Muscle layer of colon (tissue), 2 donors: ENCODE measurements around the gene NEURL4.

Experiments used
- H3K27ac ChIP-seq: one replicate; pipeline ENCODE4 v1.7.0; 2013; ENCODE audit warnings: low read depth, mild to moderate bottlenecking, low read length, moderate library complexity
- H3K27me3 ChIP-seq, 2 donors: one replicate each; pipeline ENCODE4 v1.7.0; 2013; ENCODE audit warnings: low read length in 2 of 2, mild to moderate bottlenecking in 2 of 2; ENCODE audit not compliant: insufficient read depth in 2 of 2, control insufficient read depth in 1 of 2
- H3K36me3 ChIP-seq: one replicate; pipeline ENCODE4 v1.7.0; 2013; ENCODE audit warnings: mild to moderate bottlenecking, low read length; ENCODE audit not compliant: insufficient read depth
- H3K4me1 ChIP-seq: one replicate; pipeline ENCODE4 v1.7.0; 2013; ENCODE audit warnings: mild to moderate bottlenecking, low read length; ENCODE audit not compliant: insufficient read depth
- H3K4me3 ChIP-seq, 2 donors: one replicate each; pipeline ENCODE4 v1.7.0; 2013; ENCODE audit warnings: low read length in 2 of 2, low read depth in 1 of 2, mild to moderate bottlenecking in 1 of 2, moderate library complexity in 1 of 2
- H3K9ac ChIP-seq: one replicate; pipeline ENCODE4 v1.7.0; 2013; ENCODE audit warnings: low read length
- H3K9me3 ChIP-seq: one replicate; pipeline ENCODE4 v1.7.0; 2013; ENCODE audit warnings: mild to moderate bottlenecking, low read length
- donor health status: abdominal sarcoma.
- donor health status: Adenocarcinoma of cecum.

Gene NEURL4

DNA sequence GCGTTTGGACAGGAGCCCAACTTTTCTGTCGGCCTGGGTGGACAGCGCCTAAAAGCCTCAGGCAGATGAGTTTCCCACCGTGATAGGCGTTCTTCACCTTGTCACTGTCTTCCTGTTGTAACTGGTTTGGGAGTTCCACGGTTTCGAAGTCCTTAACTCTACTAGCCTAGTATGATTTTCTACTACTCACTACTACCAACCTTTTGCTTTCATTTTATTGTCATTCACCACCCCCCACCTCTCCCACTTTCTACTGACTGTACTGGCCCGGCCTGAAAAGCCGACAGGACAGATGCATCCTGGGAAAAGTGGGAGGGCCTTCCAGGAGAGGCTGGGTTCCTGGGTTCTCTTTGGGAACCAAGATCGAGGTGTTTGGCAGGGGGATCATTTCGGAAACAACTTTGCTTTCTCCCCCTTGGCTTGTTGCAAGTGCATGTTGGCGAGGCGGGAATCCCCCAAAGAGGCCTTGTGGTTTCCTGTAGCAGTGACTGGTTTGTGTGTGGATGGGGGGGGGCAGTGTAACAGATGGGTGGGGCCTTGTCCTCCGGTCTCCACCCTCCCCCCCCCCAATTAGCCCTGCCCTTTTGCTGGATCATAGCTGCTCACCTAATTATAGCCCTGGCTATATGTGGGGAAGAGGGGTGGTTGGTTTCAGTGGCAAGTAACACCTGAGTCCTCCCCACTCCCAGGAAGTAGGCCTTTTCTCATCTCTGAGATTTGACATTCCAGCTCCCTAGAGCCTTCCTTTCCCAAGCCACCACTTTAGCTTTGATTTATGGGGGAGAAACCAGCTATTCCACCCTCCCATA lies 20.3 kb downstream of the NEURL4 start:
- H3K27ac ChIP-seq: peak overlapping the region; percentile 96
- H3K9ac ChIP-seq: peak overlapping the region; percentile 91
- peaks cover 35% of the 10 kb centered on the region for H3K4me1 ChIP-seq
- peaks cover 44% of the 10 kb centered on the region for H3K36me3 ChIP-seq
- no peaks in the 10 kb centered on the region for H3K27me3 ChIP-seq
- H3K4me3 ChIP-seq: peak overlapping the region; percentile 59 to 93
- no peaks in the 10 kb centered on the region for H3K9me3 ChIP-seq

DNA sequence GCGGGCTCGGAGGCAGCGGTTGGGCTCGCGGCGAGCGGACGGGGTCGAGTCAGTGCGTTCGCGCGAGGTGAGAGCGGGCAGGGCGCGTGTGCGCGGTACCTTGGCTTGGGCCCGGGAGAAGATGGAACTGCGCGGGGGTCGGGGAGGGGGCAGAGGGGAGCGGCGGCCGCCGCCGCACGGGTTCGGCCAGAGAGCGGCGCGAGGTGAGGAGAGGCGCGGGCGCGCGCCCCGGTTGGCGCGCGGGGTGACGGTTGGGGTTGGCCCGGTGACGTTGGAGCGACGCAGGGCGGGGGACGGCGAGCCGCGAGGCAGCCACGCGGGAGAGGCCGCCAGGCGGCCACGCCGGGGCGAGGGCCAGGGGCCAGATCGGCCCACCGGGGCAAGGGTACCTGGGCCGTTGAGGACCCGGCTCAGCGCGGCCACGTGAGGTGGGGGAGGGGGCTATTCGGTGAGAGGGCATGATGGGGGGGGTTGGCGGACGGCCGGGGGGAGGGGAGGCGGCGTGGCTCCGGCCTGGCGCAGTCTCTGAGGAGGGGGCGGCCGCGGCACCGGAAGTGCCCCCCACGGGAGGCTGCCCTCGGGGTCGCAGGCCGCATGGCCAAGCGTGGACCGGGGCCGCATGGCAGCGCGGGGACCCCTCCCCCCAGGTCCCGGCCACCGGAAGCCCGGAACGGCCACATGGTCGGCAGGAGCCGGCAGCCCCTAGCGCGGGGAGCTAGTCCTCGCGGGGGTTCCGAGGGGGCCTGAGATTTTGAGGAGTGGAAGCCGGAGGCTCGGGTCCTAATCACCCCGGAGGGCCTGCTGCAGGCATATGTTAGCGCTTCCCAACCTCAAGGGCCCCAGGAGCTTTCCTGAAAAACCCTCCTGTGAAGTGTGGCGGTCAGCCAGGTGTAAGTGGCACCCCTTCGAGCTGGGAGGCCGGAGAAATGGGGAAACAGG lies 21.2 kb downstream of the NEURL4 start:
- Histone ChIP-seq H3K27ac (peak overlapping the region; percentile 96), H3K4me3 (peak overlapping the region; percentile 59 to 93), H3K4me1 (peaks cover 26% of the 10 kb centered on the region), H3K27me3 (no peaks in the 10 kb centered on the region), H3K9ac (peak overlapping the region; percentile 91), H3K36me3 (peaks cover 35% of the 10 kb centered on the region), H3K9me3 (no peaks in the 10 kb centered on the region)

DNA sequence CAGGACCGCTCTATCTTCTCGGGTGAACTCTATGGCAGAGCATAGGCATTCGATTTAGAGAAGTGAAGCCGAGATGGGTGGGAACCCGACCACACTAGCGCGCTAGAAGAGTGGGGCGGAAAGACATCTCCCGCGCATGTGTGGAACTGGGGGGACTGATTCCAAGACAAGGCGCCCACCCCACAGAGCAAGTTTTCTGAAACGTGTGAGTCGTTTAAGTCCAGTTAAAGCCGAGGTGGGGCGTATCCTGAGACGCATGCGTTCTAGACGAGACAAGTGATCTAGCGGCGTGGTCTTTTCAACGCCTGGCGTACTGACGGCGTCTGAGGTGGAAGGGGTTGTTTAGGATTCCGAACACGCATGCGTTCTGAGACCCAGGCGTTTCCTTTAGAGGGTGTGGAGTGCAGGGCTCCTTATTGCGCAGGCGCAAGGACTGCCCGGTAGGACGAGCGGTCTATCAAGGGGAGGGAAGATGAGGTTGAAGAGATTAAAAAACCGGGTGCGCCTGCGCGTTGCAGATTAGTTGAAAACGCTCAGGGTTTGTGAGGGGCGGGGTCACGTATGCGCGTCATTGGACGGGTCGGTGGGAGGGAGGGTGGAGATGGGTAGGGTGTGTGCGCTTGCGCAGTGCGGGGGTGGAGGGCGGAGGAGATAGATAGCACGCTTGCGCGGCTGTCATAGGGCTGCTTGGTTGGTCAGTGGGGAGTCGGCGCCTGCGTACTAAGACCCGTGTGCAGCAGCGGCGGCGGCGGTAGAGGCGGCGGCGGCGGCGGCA lies 22.0 kb downstream of the NEURL4 start, which contains the start of gene EIF5A:
EIF5A (plus strand) TSS at position 718 of the 775 bp plus-strand sequence. CDS start 2,008 bp downstream, outside the sequence.
- Histone ChIP-seq H3K9ac (peak within 1 kb of the TSS; percentile 91), H3K4me3 (peak within 1 kb of the TSS; percentile 59 to 93), H3K27ac (peak within 1 kb of the TSS; percentile 96), H3K4me1 (peaks cover 18% of the 10 kb centered on the region), H3K9me3 (no peaks in the 10 kb centered on the region), H3K36me3 (peaks cover 27% of the 10 kb centered on the region), H3K27me3 (no peaks in the 10 kb centered on the region)

DNA sequence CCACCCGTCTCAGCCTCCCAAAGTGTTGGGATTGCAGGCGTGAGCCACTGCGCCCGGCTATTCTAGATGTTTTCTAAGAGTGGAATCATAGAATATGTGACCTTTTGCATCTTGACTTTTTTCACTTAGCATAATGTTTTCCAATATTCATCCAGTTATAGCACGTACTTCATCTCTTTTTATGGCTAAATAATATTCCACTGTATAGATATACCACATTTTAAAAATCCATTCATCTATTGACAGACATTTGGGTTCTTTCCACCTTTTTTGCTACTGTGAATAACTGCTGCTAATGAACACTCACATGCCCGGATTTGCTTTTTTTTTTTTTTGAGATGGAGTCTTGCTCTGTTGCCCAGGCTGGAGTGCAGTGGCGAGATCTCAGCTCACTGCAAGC lies 25.0 kb downstream of the NEURL4 start:
- Histone ChIP-seq H3K27me3 (no peaks in the 10 kb centered on the region), H3K4me1 (peaks cover 4% of the 10 kb centered on the region), H3K9ac (no peak overlapping the region), H3K9me3 (no peaks in the 10 kb centered on the region), H3K36me3 (no peaks in the 10 kb centered on the region), H3K4me3 (no peak overlapping the region), H3K27ac (no peak overlapping the region)

DNA sequence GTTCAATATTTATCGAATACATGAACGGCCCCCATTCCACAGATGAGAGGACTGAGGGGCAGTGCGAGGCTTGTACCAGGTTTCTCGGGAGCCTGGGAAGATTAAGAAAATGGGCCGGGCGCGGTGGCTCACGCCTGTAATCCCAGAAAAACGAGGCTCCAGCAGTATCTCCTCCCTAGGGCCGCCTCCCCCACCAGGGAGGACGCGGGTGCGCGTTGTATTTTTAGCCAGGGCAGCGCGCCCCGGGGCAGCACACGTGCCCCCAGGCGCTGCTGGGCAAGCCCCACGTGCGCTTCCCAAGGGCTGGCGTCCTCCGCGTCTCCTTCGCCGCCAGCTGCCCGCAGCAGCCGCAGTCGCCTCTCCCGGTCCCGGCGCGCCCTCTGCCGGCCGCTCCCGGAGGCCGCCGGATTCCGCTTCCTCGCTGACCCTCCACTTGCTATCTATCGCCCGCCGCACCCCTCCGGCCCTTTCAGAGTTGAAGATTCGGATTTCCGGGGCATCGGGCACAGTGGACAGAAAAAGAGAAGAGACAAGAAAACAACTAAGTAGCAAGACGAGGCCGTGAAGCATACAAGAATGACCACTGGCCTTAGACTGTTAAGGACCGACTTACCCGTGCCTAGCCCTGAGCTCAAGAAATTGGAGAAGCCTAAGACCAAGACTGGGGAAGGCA lies 32.8 kb downstream of the NEURL4 start:
- peaks cover 43% of the 10 kb centered on the region for H3K4me1 ChIP-seq
- no peak overlapping the region for H3K9ac ChIP-seq
- H3K27ac ChIP-seq: peak overlapping the region; percentile 73
- H3K9me3 ChIP-seq: no peaks in the 10 kb centered on the region
- no peaks in the 10 kb centered on the region for H3K36me3 ChIP-seq
- H3K27me3 ChIP-seq: peaks cover 0 to 15% of the 10 kb centered on the region in 2 donors
- peak overlapping the region in 1 of 2 donors; percentile 41 for H3K4me3 ChIP-seq

DNA sequence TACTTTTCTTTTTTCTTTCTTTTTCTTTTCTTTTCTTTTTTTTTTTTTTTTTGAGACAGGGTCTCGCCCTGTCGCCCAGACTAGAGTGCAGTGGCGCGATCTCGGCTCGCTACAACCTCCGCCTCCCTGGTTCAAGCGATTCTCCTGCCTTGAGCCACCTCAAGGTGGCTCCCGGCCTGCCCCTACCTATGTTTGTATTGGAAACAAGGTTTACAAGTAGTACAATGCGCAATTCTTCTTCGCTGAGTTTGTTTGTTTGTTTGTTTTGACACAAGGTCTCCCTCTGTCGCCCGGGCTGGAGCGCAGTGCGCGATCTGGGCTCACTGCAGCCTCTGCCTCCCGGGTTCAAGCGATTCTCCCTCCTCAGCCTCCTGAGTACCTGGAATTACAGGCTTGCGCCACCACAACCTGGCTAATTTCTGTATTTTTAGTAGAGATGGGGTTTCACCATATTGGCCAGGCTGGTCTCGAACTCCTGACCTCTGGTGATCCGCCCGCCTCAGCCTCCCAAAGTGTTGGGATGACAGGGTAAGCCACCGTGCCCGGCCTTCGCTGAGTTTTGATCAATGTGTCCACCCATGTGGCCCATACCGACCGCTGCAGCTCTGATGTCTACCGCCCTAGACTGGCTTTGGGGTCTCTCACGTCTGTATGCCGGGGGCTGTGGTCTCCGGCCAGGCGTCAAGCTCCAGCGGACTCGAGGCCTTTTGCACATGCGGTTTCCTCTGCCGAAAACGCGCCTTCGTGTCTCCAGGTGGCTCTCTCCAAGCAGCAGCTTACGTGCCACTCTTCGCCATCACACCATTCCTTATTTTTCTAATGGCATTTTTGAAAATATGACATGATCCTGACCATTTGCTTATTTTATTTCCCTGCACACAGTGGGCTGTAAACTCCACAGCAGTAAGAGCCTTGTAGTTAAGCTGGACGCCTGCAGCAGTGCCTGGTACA lies 33.6 kb downstream of the NEURL4 start:
- peaks cover 51% of the 10 kb centered on the region for H3K4me1 ChIP-seq
- peak overlapping the region in 1 of 2 donors; percentile 36 for H3K4me3 ChIP-seq
- peaks cover 0 to 15% of the 10 kb centered on the region in 2 donors for H3K27me3 ChIP-seq
- no peaks in the 10 kb centered on the region for H3K9me3 ChIP-seq
- peak overlapping the region; percentile 73 for H3K27ac ChIP-seq
- no peak overlapping the region for H3K9ac ChIP-seq
- no peaks in the 10 kb centered on the region for H3K36me3 ChIP-seq

DNA sequence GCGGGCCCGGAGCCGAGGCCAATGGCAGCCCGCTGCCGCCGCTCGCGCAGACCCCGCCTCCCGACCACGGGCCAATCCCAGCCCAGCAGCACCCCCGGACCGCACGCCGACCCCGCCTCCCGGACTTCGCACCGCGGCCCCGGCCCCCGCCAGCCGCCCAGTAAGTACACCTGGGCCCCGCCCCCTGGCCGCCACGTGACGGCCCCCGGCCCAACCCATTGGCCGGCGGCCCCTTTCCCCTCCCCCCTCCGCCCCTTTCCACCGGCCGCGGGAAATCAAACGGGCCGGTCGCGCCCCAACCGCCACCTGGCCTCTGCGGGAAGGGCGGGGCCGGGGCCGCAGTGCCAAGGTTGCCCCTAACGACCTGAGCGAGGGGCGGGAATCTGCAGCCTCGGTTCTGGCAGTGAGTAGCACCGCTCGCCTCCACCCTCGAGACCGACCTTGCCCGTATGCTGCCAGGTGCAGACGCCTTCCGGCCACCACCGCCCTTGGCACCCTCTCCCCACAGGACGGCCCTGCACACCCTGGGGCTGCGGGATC lies 34.5 kb downstream of the NEURL4 start, which contains the start of gene YBX2:
YBX2 (minus strand) TSS at position 26 of the 540 bp plus-strand sequence. CDS start 139 bp downstream, outside the sequence.
- peaks cover 0 to 22% of the 10 kb centered on the region in 2 donors for H3K27me3 ChIP-seq
- H3K9ac ChIP-seq: no peak within 1 kb of the TSS
- H3K9me3 ChIP-seq: no peaks in the 10 kb centered on the region
- H3K27ac ChIP-seq: peak within 1 kb of the TSS; percentile 39
- peak within 1 kb of the TSS; percentile 32 to 38 for H3K4me3 ChIP-seq
- peaks cover 51% of the 10 kb centered on the region for H3K4me1 ChIP-seq
- H3K36me3 ChIP-seq: no peaks in the 10 kb centered on the region

DNA sequence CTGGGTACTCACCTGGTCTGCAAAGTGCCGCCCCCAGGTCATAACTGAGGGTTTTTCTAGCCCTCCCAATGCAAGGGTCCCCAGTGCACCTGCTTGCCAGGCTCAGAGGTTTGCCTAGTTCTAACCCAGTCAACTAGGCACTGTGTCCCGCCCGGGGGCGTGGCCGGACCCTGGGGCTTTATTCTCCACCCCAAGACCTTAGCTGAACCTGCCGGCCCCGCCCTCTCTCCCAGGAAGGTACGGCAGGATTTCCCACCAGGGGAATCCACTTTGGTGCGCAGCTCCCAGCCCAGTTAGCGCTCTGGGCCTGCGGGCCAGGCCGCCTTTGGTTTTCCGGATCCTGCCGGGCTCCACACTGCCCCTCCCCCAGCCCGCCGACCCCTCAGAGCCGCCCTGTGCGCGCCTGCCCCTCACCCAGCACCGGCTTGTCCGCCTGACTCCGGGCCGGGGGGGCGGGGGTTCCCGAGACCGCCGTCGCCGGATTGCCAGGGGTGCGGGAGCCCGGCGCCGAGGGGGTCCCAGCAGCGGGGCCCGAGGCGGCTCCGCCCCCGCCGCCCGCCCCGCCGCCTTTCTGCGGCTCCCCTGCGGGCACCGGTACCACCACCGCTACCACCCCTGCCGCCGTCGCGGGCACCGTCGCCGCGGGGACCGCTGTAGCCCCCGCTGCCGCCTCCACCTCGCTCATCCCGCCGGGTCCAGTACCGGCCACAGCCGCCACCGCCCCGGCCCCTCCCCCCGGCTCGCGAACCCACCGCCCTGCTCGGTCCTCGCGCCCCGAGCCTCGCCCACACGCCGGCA lies 35.1 kb downstream of the NEURL4 start:
- peak overlapping the region; percentile 39 for H3K27ac ChIP-seq

DNA sequence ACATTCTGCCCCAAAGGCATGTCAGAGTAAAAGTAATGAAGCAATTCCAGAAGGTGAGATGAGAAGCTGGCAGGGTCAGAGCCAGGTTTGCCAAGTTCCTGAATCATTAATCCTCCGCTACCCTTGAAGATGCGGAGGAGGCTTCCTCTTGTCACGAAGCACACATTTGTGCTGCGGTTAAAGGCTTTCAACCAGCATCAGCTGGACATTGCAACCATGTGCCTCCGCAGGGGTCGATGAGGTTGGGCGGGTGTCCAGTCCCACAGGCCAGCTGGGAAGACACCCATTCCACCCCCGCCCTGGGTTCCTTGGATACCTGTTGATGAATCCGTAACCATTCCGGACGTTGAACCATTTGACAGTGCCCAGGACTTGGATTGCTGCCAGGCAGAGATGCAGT lies 36.0 kb downstream of the NEURL4 start:
- Histone ChIP-seq H3K4me3 (peak overlapping the region in 1 of 2 donors; percentile 32), H3K4me1 (peaks cover 51% of the 10 kb centered on the region), H3K9me3 (no peaks in the 10 kb centered on the region), H3K27ac (peak overlapping the region; percentile 4), H3K36me3 (no peaks in the 10 kb centered on the region), H3K9ac (no peak overlapping the region), H3K27me3 (peaks cover 0 to 24% of the 10 kb centered on the region in 2 donors)

More for the DNA sequence above, 35.1 kb downstream of the NEURL4 start:
- no peak overlapping the region for H3K9ac ChIP-seq
- peaks cover 51% of the 10 kb centered on the region for H3K4me1 ChIP-seq
- peaks cover 0 to 24% of the 10 kb centered on the region in 2 donors for H3K27me3 ChIP-seq
- H3K4me3 ChIP-seq: peak overlapping the region; percentile 32 to 38
- no peaks in the 10 kb centered on the region for H3K9me3 ChIP-seq
- no peaks in the 10 kb centered on the region for H3K36me3 ChIP-seq
